HUDEP-2 (cell line): ENCODE results near the gene CPNE4.

Source experiments
- DNase-seq, 76 experiments: peaks; one replicate each; lab custom pipeline; 2025; ENCODE audit not compliant: unreplicated experiment in 76 of 76; lab: John Stamatoyannopoulos, UW

Gene CPNE4

DNA sequence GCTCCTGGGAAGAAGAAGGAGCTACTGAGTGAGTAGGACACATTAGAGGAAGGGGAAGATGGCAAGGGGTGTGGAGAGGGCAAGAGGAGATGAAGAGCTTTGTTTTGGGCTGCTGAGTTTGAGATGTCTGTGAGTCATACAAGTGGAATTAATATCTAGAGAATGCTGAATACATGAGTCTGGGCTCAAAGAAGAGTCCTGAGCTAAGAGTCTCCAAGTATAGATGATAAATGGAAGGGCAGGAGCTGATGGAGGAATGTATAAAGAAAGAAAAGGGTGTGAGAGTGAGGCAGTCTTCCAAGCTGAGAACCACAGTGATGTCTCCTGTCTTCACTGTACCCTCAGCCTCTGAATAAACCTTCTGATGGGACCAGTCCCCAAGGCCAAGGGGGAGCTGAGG, 326.6 kb downstream of the CPNE4 start:
- DNase-seq: no peak

DNA sequence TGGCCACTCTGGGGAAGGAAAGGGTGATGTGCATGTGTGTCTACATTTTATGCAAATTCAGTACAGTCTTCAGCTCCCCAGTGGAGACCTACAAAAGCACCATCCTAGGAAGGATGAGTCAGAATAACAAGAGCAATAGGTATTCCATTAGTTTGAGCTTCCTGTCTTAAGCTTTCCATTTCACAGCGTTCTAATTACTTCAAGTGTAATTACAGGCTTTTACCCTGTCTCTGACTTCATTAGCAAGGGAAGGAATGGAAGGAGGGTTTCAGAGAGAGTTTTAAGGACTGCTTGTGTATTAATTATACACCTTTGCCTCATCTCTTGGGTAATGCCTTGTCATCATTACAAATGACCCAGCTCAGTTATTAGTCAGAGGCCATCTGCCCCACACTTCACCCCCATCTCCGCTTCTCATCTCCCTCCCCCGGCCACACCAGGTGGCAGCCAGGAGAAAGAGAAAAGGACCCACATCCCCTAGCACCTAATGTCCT, 329.2 kb downstream of the CPNE4 start:
- DNase-seq: no peak

- no peak for DNase-seq
Measured at GRCh38 chr3:131705099-131705498, 329.7 kb downstream of the CPNE4 start.

DNA sequence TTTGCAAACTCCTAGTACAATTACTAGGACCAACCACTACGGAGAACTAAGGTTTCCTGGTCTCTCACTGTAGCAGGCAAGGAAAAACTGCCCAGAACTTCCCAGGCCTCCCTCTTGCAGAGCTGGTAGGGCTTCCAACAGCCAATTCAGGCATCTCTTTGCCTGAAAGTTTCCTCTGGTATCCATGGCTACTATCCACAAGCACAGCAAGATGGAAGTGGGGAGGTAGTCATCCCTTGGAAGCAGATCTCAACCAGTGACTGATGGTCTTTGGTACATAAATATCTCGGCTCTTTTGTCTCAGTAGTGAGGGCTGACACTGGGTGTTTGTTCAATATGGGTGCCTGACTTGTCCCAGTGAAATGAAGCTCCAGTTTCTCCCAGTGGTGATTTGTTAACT, 330.7 kb downstream of the CPNE4 start:
- DNase-seq: no peak

- DNase-seq: no peak
Measured at GRCh38 chr3:131702146-131702545, 332.7 kb downstream of the CPNE4 start.

GRCh38 chr3:131701153-131701770, 333.6 kb downstream of the CPNE4 start:
- no peak for DNase-seq

GRCh38 chr3:131699001-131699400, 335.8 kb downstream of the CPNE4 start:
- no peak for DNase-seq

- no peak for DNase-seq
Measured at GRCh38 chr3:131694376-131694775, 340.4 kb downstream of the CPNE4 start.

- no peak for DNase-seq
Measured at GRCh38 chr3:131692356-131692755, 342.5 kb downstream of the CPNE4 start.

DNA sequence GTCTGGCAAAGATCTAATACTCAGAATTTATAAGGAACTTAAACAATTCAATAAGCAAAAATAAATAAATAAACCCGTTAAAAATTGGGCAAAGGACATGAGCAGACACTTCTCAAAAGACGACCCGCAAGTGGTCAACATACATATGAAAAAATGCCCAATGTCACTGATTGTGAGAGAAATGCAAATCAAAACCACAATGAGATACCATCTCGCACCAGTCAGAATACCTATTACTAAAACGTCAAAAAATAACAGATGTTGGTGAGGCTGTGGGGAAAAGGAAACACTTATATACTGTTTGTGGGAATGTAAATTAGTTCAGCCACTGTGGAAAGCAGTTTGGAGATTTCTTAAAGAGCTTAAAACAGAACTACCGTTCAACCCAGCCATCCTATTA, 344.0 kb downstream of the CPNE4 start:
- DNase-seq: no peak

DNA sequence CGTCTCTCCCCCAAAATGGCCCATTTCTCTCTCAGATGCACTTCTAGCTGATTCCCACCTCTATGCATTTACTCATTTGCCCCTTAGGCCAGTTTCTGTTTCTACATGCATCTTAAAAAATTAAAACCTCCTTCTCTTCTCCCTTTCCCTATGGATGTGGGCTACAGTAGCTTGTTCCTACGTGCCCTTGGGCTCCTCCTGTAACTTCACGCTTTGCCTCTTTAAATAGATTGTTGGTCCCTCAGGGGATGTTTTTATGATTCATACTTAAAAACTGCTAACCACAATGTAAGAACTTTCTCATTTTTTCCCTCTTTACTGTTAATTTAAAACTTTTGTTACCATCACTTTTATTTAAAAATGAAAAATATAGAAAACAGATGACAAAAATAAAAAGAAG, 346.4 kb downstream of the CPNE4 start:
- no peak for DNase-seq

- no peak for DNase-seq
Measured at GRCh38 chr3:131669600-131669999, 365.2 kb downstream of the CPNE4 start.

GRCh38 chr3:131658771-131659170, 376.0 kb downstream of the CPNE4 start:
- DNase-seq: no peak

DNA sequence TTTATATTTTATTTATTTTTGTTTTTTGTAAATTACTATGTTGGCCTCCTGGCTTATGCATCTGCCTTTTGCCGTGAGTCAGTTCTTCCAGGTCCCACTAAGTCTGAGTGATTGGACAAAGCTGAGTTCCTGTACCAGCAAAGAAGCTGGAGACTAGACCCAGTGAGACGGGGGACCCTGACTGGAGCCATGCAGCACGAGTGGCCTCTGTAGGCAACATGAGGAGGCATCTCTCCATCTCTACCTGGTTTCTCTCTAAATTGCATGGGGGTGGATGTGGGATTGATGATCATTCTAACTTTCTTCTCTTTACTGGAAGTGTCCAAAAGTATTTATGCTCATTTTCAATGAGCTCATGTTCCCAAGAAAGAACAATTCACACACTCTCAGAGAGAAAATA, 376.7 kb downstream of the CPNE4 start:
- no peak for DNase-seq

GRCh38 chr3:131655070-131655690, 379.6 kb downstream of the CPNE4 start:
- DNase-seq: no peak

- DNase-seq: no peak
Measured at GRCh38 chr3:131645638-131646037, 389.2 kb downstream of the CPNE4 start.

- no peak for DNase-seq
Measured at GRCh38 chr3:131636266-131636775, 398.5 kb downstream of the CPNE4 start.

DNA sequence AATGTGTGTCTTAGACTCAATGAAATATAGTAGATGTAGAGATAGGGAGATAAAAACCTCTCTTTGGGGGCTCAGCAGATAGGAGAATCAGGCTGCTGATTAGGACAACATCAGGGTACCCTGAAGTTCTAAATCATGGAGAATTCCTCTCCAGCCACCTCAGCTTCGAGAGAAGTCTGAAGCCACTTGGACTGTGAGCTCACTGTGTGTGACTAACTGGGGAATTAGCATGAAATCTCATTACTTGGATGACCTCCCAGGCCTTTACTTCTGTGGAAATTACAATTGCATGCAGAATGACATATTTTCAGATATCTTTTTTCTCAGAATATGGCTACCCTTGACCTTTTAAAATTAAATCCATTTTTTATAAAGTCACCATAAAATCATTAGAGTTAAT, 404.0 kb downstream of the CPNE4 start:
- no peak for DNase-seq

DNA sequence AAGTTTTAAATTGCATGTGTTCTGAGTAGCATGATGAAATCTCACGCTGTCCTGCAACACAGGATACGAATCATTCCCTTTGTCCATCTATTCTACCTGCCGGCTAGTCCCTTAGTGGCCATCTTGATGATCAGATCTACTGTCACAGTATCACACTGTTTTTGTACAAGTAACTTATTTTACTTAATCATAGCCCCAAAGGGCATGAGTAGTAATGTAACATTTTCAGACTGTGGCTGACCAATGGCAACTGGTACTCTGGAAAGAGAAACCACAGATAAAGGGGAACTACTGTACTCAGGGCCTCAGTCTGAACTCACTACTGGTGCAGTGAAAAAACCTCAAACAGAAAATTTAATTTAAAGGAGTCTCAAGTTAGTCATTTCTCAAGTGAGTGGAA, 404.7 kb downstream of the CPNE4 start:
- DNase-seq: no peak

GRCh38 chr3:131623431-131623830, 411.4 kb downstream of the CPNE4 start:
- DNase-seq: no peak

DNA sequence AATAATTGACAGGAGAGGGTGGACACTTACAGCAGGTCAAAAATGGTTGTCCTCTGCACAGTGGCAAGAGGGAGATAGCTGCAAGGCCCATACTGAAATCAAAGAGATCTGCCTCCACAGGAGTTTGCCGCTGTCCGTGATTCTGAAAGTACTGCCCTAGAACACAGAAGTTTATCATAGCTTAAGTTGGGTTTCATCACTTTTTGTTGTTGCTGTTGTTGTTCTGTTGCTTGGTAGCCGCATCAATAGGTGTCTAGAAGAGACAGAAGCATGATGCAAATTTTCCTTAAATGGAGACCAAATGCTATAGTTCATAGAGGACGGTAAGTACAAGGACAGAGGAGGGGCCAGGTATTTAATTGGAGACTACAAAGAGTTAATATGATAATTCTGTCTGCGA, 412.1 kb downstream of the CPNE4 start:
- no peak for DNase-seq

- DNase-seq: no peak
Measured at GRCh38 chr3:131620977-131621376, 413.8 kb downstream of the CPNE4 start.
